GM12891 (cell line): ENCODE measurements around the gene MLH1.
"Not testable (repeated sequence)": the region's sequence is repeated elsewhere in the genome, so short reads cannot be mapped to it uniquely, and the experiment has no call there.

Experiments used
- PAX5 ChIP-seq: IDR thresholded peaks from 2 replicates; pipeline ENCODE4 v1.6.1; 2011; ENCODE audit warnings: low read length, moderate library complexity, mild to moderate bottlenecking; ENCODE audit not compliant: insufficient read depth, severe bottlenecking
- POLR2A ChIP-seq: IDR thresholded peaks from 2 replicates; pipeline ENCODE4 v1.6.1; 2011; ENCODE audit warnings: low read depth, low read length, control low read depth
- POLR2AphosphoS5 ChIP-seq: IDR thresholded peaks from 2 replicates; pipeline ENCODE4 v1.6.1; 2011; ENCODE audit warnings: low read depth, low read length, control low read depth
- POU2F2 ChIP-seq: IDR thresholded peaks from 2 replicates; pipeline ENCODE4 v1.6.1; 2011; ENCODE audit warnings: low read depth, mild to moderate bottlenecking, control low read depth, low read length, moderate library complexity
- SPI1 ChIP-seq: IDR thresholded peaks from 2 replicates; pipeline ENCODE4 v1.6.1; 2011; ENCODE audit warnings: low read depth, low read length, control low read depth
- TAF1 ChIP-seq: IDR thresholded peaks from 2 replicates; pipeline ENCODE4 v1.6.1; 2011; ENCODE audit warnings: low read depth, low read length, control low read depth

GRCh38 chr3:36963008-36963407, 30.3 kb upstream of the MLH1 start:
- TF ChIP-seq SPI1, POLR2A, TAF1, POLR2AphosphoS5, POU2F2, PAX5: not testable (repeated sequence)
